Esophagus squamous epithelium (tissue), 5 donors: Measurements from ENCODE around the gene CFAP69. TPM values are rescaled to one million over a fixed set of nuclear protein-coding genes. Genes with fewer than 3 reads are reported as not detected.

Source experiments
- DNase-seq: peaks from one replicate; lab custom pipeline; 2025; lab: John Stamatoyannopoulos, UW
- H3K27ac ChIP-seq, 4 donors: fragments of 200-600 bp; sonication (generic); one replicate each; pipeline ENCODE4 v1.5.1; 2016 to 2019; ENCODE audit warnings: mild to moderate bottlenecking in 1 of 4
- H3K27me3 ChIP-seq, 4 donors: fragments of 200-600 bp; sonication (generic); 1 replicate in 3 of 4; 2 replicates in 1 of 4; pipeline versions ENCODE4 v1.5.1 to v1.6.0; 2017 to 2021; ENCODE audit warnings: antibody characterized with exemption in 1 of 4
- H3K36me3 ChIP-seq, 3 donors: fragments of 200-600 bp; sonication (generic); one replicate each; pipeline ENCODE4 v1.5.1; 2016 to 2019
- H3K4me1 ChIP-seq, 3 donors: fragments of 200-600 bp; sonication (generic); one replicate each; pipeline ENCODE4 v1.5.1; 2017 to 2019
- H3K4me3 ChIP-seq, 4 donors: fragments of 200-600 bp; sonication (generic); 1 replicate in 3 of 4; 2 replicates in 1 of 4; pipeline ENCODE4 v1.5.1; 2016 to 2019; ENCODE audit warnings: mild to moderate bottlenecking in 2 of 4, moderate library complexity in 1 of 4
- H3K9me3 ChIP-seq, 3 donors: fragments of 200-600 bp; sonication (generic); one replicate each; pipeline ENCODE4 v1.5.1; 2016 to 2019
- POLR2A ChIP-seq, 4 donors: fragments of 450-650 bp; IDR thresholded peaks; one replicate each; pipeline ENCODE4 v1.6.1; 2017; ENCODE audit warnings: antibody characterized with exemption in 4 of 4, mild to moderate bottlenecking in 4 of 4, moderate library complexity in 3 of 4
- WGBS, 2 donors: methylation state at CpG; one replicate each; pipeline ENCODE4 v1.1.5; 2018; 5-methylcytosine and 5-hydroxymethylcytosine counted together
- intact Hi-C: fragments of 100-400 bp; cut with DNase I; formaldehyde crosslinking; loops from one replicate; pipeline ENCODE4 v1.15.0; 2022
- total RNA-seq, 4 donors: library from RNA; depleted of rRNA; stranded (reverse); fragments of >200 nt; gene quantifications; one replicate each; pipeline ENCODE4 v1.1.0, GENCODE V29; 2016
- TF ChIP-seq, protein P1 (sequence below), 6 experiments: fragments of 450-650 bp in 4 of 6; fragments of 200-600 bp in 2 of 6; sonication (generic) in 2 of 6; IDR thresholded peaks; one replicate each; pipeline ENCODE4 v1.5.1; 2016 to 2019; ENCODE audit warnings: antibody characterized with exemption in 6 of 6, mild to moderate bottlenecking in 4 of 6, moderate library complexity in 4 of 6
- donor health status: DM: yes; HTN: yes; CAD: no.

Gene CFAP69
- total RNA-seq, 4 donors from 2014 or later: 1.8 to 9.0 (median 2.0) TPM

DNA sequence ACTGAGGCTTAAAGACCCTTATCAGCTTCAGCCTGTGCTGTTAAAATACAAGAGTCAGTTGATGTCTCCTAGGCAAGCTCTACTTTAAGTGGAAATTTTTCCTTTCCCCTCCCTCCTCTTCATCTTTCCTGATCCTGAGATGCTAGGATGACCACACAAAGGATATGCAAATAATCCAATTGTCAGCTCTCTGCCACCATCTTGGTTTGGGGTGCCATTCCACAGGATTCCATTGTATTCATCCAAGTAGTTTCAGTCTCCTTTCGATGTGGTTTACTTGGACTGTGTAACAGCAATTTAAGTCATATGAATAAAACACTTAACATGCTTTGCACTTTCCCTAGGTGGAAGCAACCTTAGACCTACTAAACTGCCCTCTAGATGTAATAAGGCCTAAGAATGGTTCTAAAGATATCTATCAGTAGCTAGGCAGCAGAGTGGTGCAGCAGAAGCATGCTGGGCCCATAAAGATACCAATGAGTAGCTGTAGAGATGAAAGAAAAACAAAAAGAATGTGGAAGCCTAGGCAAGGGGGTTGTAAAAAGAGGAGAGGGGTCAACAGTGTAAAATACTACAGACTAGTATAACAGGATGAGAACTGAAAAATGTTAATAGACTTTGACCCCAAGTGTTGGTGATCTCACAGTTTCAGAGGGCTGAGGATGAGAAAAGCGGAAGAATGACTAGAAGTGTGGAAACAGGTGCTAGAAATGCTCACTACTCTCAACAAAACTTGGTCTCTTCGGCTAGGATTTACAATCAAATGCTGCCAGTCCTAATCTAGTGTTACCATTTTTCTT is 2.4 kb upstream of the CFAP69 start:
- Histone ChIP-seq H3K36me3 (no peaks in the 10 kb centered on the region), H3K4me1 (peaks cover 0 to 27% (median 5%) of the 10 kb centered on the region in 3 donors), H3K4me3 (no peak overlapping the region), H3K27ac (no peak overlapping the region), H3K27me3 (no peaks in the 10 kb centered on the region), H3K9me3 (no peaks in the 10 kb centered on the region)
- intact Hi-C loops: loop anchor here (10.0 kb wide), 1 partner anchor 88 kb away; the partner anchor contains the start of gene STEAP1
- 76 to 92% methylated on average over 3 of the region's 3 CpGs for WGBS, 2 donors
- no peak for DNase-seq
- no peak for TF ChIP-seq POLR2A (IDR thresholded peaks at IDR 0.05)
- TF ChIP-seq, protein P1, sequence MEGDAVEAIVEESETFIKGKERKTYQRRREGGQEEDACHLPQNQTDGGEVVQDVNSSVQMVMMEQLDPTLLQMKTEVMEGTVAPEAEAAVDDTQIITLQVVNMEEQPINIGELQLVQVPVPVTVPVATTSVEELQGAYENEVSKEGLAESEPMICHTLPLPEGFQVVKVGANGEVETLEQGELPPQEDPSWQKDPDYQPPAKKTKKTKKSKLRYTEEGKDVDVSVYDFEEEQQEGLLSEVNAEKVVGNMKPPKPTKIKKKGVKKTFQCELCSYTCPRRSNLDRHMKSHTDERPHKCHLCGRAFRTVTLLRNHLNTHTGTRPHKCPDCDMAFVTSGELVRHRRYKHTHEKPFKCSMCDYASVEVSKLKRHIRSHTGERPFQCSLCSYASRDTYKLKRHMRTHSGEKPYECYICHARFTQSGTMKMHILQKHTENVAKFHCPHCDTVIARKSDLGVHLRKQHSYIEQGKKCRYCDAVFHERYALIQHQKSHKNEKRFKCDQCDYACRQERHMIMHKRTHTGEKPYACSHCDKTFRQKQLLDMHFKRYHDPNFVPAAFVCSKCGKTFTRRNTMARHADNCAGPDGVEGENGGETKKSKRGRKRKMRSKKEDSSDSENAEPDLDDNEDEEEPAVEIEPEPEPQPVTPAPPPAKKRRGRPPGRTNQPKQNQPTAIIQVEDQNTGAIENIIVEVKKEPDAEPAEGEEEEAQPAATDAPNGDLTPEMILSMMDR (IDR thresholded peaks at IDR 0.05): no peak

DNA sequence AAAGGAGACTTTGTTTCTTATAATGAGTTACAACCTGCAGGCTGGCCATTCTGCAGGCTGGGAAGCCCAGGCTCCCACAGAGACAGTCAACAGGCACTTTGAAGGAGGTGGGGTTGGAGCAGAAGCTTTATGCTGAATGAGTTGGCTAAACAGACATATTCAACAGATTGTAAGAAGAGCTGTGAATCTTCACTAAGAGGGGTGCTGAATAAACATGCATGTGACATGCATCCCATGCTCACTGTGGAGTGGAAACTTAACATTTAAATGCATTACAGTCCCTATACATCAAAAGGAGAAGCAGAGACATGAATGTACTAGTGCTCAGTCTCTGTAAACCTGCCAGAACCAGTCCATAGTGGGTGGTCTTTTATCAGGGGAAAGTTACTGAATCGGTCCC is 1.4 kb upstream of the CFAP69 start:
- DNase-seq: no peak
- Histone ChIP-seq H3K4me3 (no peak overlapping the region), H3K36me3 (no peaks in the 10 kb centered on the region), H3K4me1 (peaks cover 0 to 27% (median 5%) of the 10 kb centered on the region in 3 donors), H3K9me3 (no peaks in the 10 kb centered on the region), H3K27ac (no peak overlapping the region), H3K27me3 (no peaks in the 10 kb centered on the region)
- no peak for TF ChIP-seq POLR2A (IDR thresholded peaks at IDR 0.05)
- TF ChIP-seq, protein P1 (IDR thresholded peaks at IDR 0.05): no peak
- intact Hi-C loops: loop anchor here (10.0 kb wide), 1 partner anchor 89 kb away; the partner anchor contains the start of gene STEAP1
- 7 to 20% methylated on average over 1 of the region's 1 CpG for WGBS, 2 donors

DNA sequence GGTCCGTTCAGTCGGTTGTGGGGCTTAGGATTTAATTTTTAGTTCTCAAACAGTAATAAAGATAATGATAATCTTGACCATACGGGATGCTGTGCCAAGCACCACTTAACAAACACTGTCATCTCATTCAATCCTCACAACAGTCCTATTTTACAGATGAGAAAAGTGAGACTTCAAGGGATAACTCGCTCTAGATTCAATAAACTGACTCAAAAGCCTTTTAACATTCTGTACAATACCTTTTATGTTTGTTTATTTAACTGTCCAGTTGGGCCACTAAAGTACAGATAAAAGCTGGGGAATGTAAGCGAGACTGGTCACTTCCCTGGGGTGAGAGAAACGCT is 437 bp upstream of the CFAP69 start:
- H3K9me3 ChIP-seq: no peaks in the 10 kb centered on the region
- no peak for DNase-seq
- WGBS, 2 donors: 12 to 30% methylated on average over 6 of the region's 6 CpGs
- H3K27me3 ChIP-seq: no peaks in the 10 kb centered on the region
- H3K4me1 ChIP-seq: peaks cover 0 to 27% (median 5%) of the 10 kb centered on the region in 3 donors
- H3K4me3 ChIP-seq: peak overlapping the region; percentile 78 to 96 (median 82)
- intact Hi-C loops: loop anchor here (10.0 kb wide), 1 partner anchor 90 kb away; the partner anchor contains the start of gene STEAP1
- H3K27ac ChIP-seq: peak overlapping the region in 3 of 4 donors; percentile 74 to 82 (median 75)
- H3K36me3 ChIP-seq: no peaks in the 10 kb centered on the region
- no peak for TF ChIP-seq POLR2A (IDR thresholded peaks at IDR 0.05)
- TF ChIP-seq, protein P1 (IDR thresholded peaks at IDR 0.05): no peak

DNA sequence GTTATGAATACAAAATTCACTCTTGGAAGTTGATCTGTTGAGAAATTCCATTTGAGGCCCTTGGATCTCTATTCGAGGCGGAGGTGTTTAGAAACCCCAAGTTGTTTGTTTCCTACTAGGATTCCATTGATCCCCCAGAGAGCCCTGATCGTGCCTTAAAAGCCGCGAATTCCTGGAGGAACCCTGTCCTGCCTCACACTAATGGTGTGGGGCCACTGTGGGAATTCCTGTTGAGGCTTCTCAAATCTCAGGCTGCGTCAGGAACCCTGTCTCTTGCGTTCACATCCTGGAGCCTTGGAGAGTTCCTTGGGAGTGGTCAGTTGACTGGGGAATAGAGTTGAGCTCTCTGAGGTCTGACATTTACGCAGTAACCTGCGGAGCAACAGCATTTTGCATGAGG is 1.2 kb downstream of the CFAP69 start:
- TF ChIP-seq, protein P1 (IDR thresholded peaks at IDR 0.05): no peak
- no peak for TF ChIP-seq POLR2A (IDR thresholded peaks at IDR 0.05)
- H3K27ac ChIP-seq: peak overlapping the region in 3 of 4 donors; percentile 74 to 82 (median 75)
- DNase-seq: no peak
- intact Hi-C loops: loop anchor here (10.0 kb wide), 1 partner anchor 91 kb away; the partner anchor contains the start of gene STEAP1
- peak overlapping the region in 3 of 4 donors; percentile 78 to 96 (median 82) for H3K4me3 ChIP-seq
- WGBS, 2 donors: 21 to 39% methylated on average over 7 to 8 of the region's 9 CpGs
- H3K27me3 ChIP-seq: no peaks in the 10 kb centered on the region
- H3K36me3 ChIP-seq: no peaks in the 10 kb centered on the region
- no peaks in the 10 kb centered on the region for H3K9me3 ChIP-seq
- H3K4me1 ChIP-seq: peaks cover 0 to 39% (median 8%) of the 10 kb centered on the region in 3 donors

DNA sequence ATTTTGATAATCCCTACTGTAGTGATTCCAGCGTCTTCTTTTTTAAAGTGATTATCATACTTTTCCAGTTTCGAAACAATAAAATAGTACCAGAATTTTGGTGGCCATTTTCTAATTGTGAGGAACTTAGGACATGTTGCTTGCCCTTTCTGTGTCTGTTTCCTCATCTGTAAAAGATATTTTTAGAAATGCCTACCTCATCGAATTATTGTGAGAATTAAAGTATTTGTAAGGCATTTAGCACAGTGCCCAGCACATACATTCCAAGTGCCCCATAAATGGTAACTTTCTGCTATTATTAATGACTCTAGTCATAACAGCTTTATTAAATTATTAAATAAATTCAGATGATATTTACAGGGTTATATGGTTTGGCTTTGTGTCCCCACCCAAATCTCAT is 3.7 kb downstream of the CFAP69 start:
- 77 to 78% methylated on average over 3 of the region's 3 CpGs for WGBS, 2 donors
- no peaks in the 10 kb centered on the region for H3K36me3 ChIP-seq

More for the DNA sequence above, 3.7 kb downstream of the CFAP69 start:
- intact Hi-C loops: loop anchor here (10.0 kb wide), 1 partner anchor 94 kb away; the partner anchor contains the start of gene STEAP1
- TF ChIP-seq, protein P1 (IDR thresholded peaks at IDR 0.05): no peak
- no peak for TF ChIP-seq POLR2A (IDR thresholded peaks at IDR 0.05)
- no peaks in the 10 kb centered on the region for H3K9me3 ChIP-seq
- no peak overlapping the region for H3K27ac ChIP-seq
- H3K4me3 ChIP-seq: no peak overlapping the region
- no peak for DNase-seq
- H3K27me3 ChIP-seq: no peaks in the 10 kb centered on the region
- H3K4me1 ChIP-seq: peaks cover 0 to 53% (median 9%) of the 10 kb centered on the region in 3 donors
